SH-SY5Y (cell line): ENCODE data around the gene EPB41L3.

Source experiments
- GATA2 ChIP-seq: IDR thresholded peaks from 2 replicates; pipeline ENCODE4 v1.6.1; 2011; ENCODE audit warnings: mild to moderate bottlenecking, low read depth, low read length
- GATA3 ChIP-seq: IDR thresholded peaks from 2 replicates; pipeline ENCODE4 v1.6.1; 2011; ENCODE audit warnings: low read depth, mild to moderate bottlenecking, low read length, moderate library complexity

GRCh38 chr18:5568416-5568815 lies 24.6 kb upstream of the EPB41L3 start:
- no peak for TF ChIP-seq GATA2
- TF ChIP-seq GATA3, result no peak
